H9 (cell line): Measurements from ENCODE around the gene EPAS1. TPM values are rescaled to one million over a fixed set of nuclear protein-coding genes. Genes with fewer than 3 reads are reported as not detected.

Source experiments
- DNase-seq: peaks from one replicate; pipeline ENCODE4 v3.0.0-alpha.2; 2017
- H2AFZ ChIP-seq: one replicate; pipeline ENCODE4 v1.6.1; 2013; ENCODE audit warnings: mild to moderate bottlenecking, low read length, control low read depth, moderate library complexity
- H2AK5ac ChIP-seq: 2 replicates; pipeline ENCODE4 v1.6.1; 2013; ENCODE audit warnings: low read length, control low read depth, mixed read lengths; ENCODE audit not compliant: insufficient read length
- H2BK120ac ChIP-seq: one replicate; pipeline ENCODE4 v1.6.1; 2013; ENCODE audit warnings: low read depth, mild to moderate bottlenecking, low read length, control low read depth, inconsistent platforms; ENCODE audit not compliant: poor library complexity, severe bottlenecking
- H2BK12ac ChIP-seq: 2 replicates; pipeline ENCODE4 v1.6.1; 2013; ENCODE audit warnings: low read length, control low read depth, mixed read lengths, low read depth; ENCODE audit not compliant: insufficient read length
- H2BK15ac ChIP-seq: 2 replicates; pipeline ENCODE4 v1.6.1; 2013; ENCODE audit warnings: low read depth, low read length, control low read depth
- H2BK20ac ChIP-seq: one replicate; pipeline ENCODE4 v1.6.1; 2013; ENCODE audit warnings: low read depth, mild to moderate bottlenecking, low read length, control low read depth, inconsistent platforms; ENCODE audit not compliant: poor library complexity, severe bottlenecking
- H2BK5ac ChIP-seq: 2 replicates; pipeline ENCODE4 v1.6.1; 2013; ENCODE audit warnings: low read length, control low read depth, mixed read lengths; ENCODE audit not compliant: insufficient read length
- H3K14ac ChIP-seq: 2 replicates; pipeline ENCODE4 v1.6.1; 2013; ENCODE audit warnings: low read length, control low read depth; ENCODE audit not compliant: insufficient read depth
- H3K18ac ChIP-seq: 2 replicates; pipeline ENCODE4 v1.6.1; 2013; ENCODE audit warnings: low read depth, mild to moderate bottlenecking, mixed read lengths, low read length, control low read depth; ENCODE audit not compliant: insufficient read length
- H3K23ac ChIP-seq: 2 replicates; pipeline ENCODE4 v1.6.1; 2013; ENCODE audit warnings: low read length, control low read depth, mixed read lengths, low read depth; ENCODE audit not compliant: insufficient read length
- H3K23me2 ChIP-seq: 2 replicates; pipeline ENCODE4 v1.6.1; 2013; ENCODE audit warnings: low read depth, mild to moderate bottlenecking, mixed read lengths, low read length, control low read depth; ENCODE audit not compliant: insufficient read length, poor library complexity, severe bottlenecking
- H3K27ac ChIP-seq: 2 replicates; pipeline ENCODE4 v1.5.1; 2013; ENCODE audit warnings: low read length, control low read depth, mixed read lengths, low read depth; ENCODE audit not compliant: insufficient read length
- H3K27me3 ChIP-seq: 2 replicates; pipeline ENCODE4 v1.6.1; 2013; ENCODE audit warnings: low read length, control low read depth, inconsistent platforms; ENCODE audit not compliant: insufficient read depth
- H3K4ac ChIP-seq: 2 replicates; pipeline ENCODE4 v1.6.1; 2013; ENCODE audit warnings: low read depth, mild to moderate bottlenecking, control low read depth, inconsistent platforms, low read length, moderate library complexity
- H3K4me1 ChIP-seq: 2 replicates; pipeline ENCODE4 v1.6.1; 2013; ENCODE audit warnings: low read length, control low read depth, inconsistent platforms; ENCODE audit not compliant: insufficient read depth
- H3K4me2 ChIP-seq: 2 replicates; pipeline ENCODE4 v1.6.1; 2013; ENCODE audit warnings: low read length, control low read depth, mixed read lengths; ENCODE audit not compliant: insufficient read length, insufficient read depth
- H3K56ac ChIP-seq: 2 replicates; pipeline ENCODE4 v1.6.1; 2013; ENCODE audit warnings: low read depth, mild to moderate bottlenecking, mixed read lengths, low read length, control low read depth; ENCODE audit not compliant: insufficient read length
- H3K79me1 ChIP-seq: 2 replicates; pipeline ENCODE4 v1.6.1; 2013; ENCODE audit warnings: low read depth, mild to moderate bottlenecking, moderate library complexity, low read length, control low read depth, inconsistent platforms; ENCODE audit not compliant: insufficient read depth, poor library complexity, severe bottlenecking
- H3K79me2 ChIP-seq: 2 replicates; pipeline ENCODE4 v1.6.1; 2013; ENCODE audit warnings: low read length, control low read depth, inconsistent platforms; ENCODE audit not compliant: insufficient read depth
- H3K9ac ChIP-seq: 2 replicates; pipeline ENCODE4 v1.6.1; 2013; ENCODE audit warnings: low read length, control low read depth, mixed read lengths; ENCODE audit not compliant: insufficient read length; ENCODE audit errors: extremely low read depth
- H3K9me3 ChIP-seq: one replicate; pipeline ENCODE4 v1.6.1; 2013; ENCODE audit warnings: low read depth, low read length, inconsistent platforms; ENCODE audit not compliant: control insufficient read depth
- H3T11ph ChIP-seq: one replicate; pipeline ENCODE4 v1.6.1; 2013; ENCODE audit warnings: mild to moderate bottlenecking, low read length, control low read depth, inconsistent platforms
- H4K20me1 ChIP-seq: one replicate; pipeline ENCODE4 v1.6.1; 2013; ENCODE audit not compliant: control insufficient read depth, insufficient read length, insufficient read depth
- H4K5ac ChIP-seq: 2 replicates; pipeline ENCODE4 v1.6.1; 2013; ENCODE audit warnings: low read depth, mild to moderate bottlenecking, mixed read lengths, low read length, control low read depth; ENCODE audit not compliant: insufficient read length
- H4K8ac ChIP-seq: replicated peaks from 2 replicates; pipeline ENCODE4 v1.6.1; 2013; ENCODE audit warnings: low read length, control low read depth, mixed read lengths, low read depth; ENCODE audit not compliant: insufficient read length
- H4K91ac ChIP-seq: 2 replicates; pipeline ENCODE4 v1.6.1; 2013; ENCODE audit warnings: low read depth, mild to moderate bottlenecking, moderate library complexity, mixed read lengths, low read length, control low read depth; ENCODE audit not compliant: insufficient read length
- H3K27ac Mint-ChIP-seq, 3 experiments: 2 replicates in 2 of 3; 3 replicates in 1 of 3; pipeline ENCODE4 v1.8.0; 2020 to 2021; ENCODE audit warnings: mixed read lengths in 3 of 3, mild to moderate bottlenecking in 1 of 3, moderate library complexity in 1 of 3
- H3K27me3 Mint-ChIP-seq: 2 replicates; pipeline ENCODE4 v1.8.0; 2021; ENCODE audit warnings: low read depth, mild to moderate bottlenecking, moderate library complexity, mixed read lengths
- H3K36me3 Mint-ChIP-seq, 3 experiments: 2 replicates in 2 of 3; 3 replicates in 1 of 3; pipeline ENCODE4 v1.8.0; 2020 to 2021; ENCODE audit warnings: low read depth in 3 of 3, mixed read lengths in 3 of 3; ENCODE audit not compliant: insufficient read depth in 1 of 3
- H3K4me1 Mint-ChIP-seq, 2 experiments: 2 replicates each; pipeline ENCODE4 v1.8.0; 2020; ENCODE audit warnings: mixed read lengths in 2 of 2
- H3K4me3 Mint-ChIP-seq, 2 experiments: 2 replicates in 1 of 2; 3 replicates in 1 of 2; pipeline ENCODE4 v1.8.0; 2020 to 2021; ENCODE audit warnings: mild to moderate bottlenecking in 2 of 2, mixed read lengths in 2 of 2, moderate library complexity in 1 of 2
- H3K9me3 Mint-ChIP-seq, 2 experiments: 2 replicates in 1 of 2; 3 replicates in 1 of 2; pipeline ENCODE4 v1.8.0; 2020; ENCODE audit warnings: mild to moderate bottlenecking in 2 of 2, mixed read lengths in 2 of 2, moderate library complexity in 1 of 2
- WGBS: extraction: QIAGEN DNeasy Blood & Tissue Kit; methylation state at CpG from one replicate; pipeline ENCODE4 v1.1.7; 2013; ENCODE audit warnings: missing lambda C conversion rate, low lambda C conversion rate, mixed read lengths; ENCODE audit not compliant: insufficient read length; ENCODE audit errors: extremely low coverage; 5-methylcytosine and 5-hydroxymethylcytosine counted together
- total RNA-seq: library from RNA; stranded (reverse); gene quantifications from 2 replicates; pipeline ENCODE4 v1.2.1, GENCODE V29; 2021
- TF ChIP-seq, protein P1 (sequence below): fragments of 200-600 bp; sonication (generic); conservative IDR thresholded peaks from 3 replicates; pipeline ENCODE4 v1.8.0; 2021; ENCODE audit warnings: antibody characterized with exemption, mild to moderate bottlenecking

The EPAS1 gene
- total RNA-seq, 1 experiment from 2014 or later: 1.1 TPM

DNA sequence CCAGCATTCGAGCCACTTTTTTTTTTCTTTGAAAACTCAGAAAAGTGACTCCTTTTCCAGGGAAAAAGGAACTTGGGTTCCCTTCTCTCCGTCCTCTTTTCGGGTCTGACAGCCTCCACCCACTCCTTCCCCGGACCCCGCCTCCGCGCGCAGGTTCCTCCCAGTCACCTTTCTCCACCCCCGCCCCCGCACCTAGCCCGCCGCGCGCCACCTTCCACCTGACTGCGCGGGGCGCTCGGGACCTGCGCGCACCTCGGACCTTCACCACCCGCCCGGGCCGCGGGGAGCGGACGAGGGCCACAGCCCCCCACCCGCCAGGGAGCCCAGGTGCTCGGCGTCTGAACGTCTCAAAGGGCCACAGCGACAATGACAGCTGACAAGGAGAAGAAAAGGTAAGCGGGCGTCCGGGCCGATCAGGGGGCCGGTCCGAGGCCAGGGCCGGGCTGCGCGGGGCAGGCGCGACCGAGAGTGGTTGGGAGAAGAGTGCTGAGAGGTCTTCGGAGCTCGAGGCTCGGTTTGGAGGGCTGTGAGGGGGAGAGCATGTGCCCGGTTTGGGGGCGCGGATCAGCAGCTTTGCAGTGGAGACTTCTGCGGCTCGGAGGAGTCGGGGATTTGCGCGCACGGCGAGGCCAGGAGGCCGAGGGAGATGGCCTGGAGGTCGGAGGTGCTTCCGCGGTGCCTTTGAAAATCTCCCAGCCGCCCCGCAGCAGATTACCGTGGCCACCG is 502 bp downstream of the EPAS1 start:
- Histone ChIP-seq H2BK5ac (no peak overlapping the region), H3K14ac (no peak overlapping the region), H3K4me1 (no peaks in the 10 kb centered on the region), H2AK5ac (no peak overlapping the region), H4K5ac (no peak overlapping the region), H3K79me2 (no peaks in the 10 kb centered on the region), H3K56ac (no peak overlapping the region), H2BK12ac (no peak overlapping the region), H3K9me3 (no peaks in the 10 kb centered on the region), H3K23ac (no peak overlapping the region), H2BK15ac (no peak overlapping the region), H2BK120ac (no peak overlapping the region), H3K9ac (no peak overlapping the region), H3K18ac (no peak overlapping the region), H3T11ph (no peak overlapping the region), H3K23me2 (peaks cover 20% of the 10 kb centered on the region), H3K27me3 (peaks cover 45% of the 10 kb centered on the region), H4K91ac (no peak overlapping the region), H2BK20ac (no peak overlapping the region), H3K79me1 (no peaks in the 10 kb centered on the region), H4K8ac (no peak overlapping the region), H2AFZ (no peak overlapping the region), H3K4me2 (peak overlapping the region; percentile 66), H3K27ac (no peak overlapping the region), H3K4ac (no peak overlapping the region), H4K20me1 (no peaks in the 10 kb centered on the region)
- Mint-ChIP-seq H3K27ac (no peak overlapping the region), H3K9me3 (peaks cover 0 to 4% of the 10 kb centered on the region in 2 experiments; a peak in 2 of 5 replicates), H3K36me3 (no peaks in the 10 kb centered on the region; a peak in 1 of 7 replicates), H3K27me3 (peaks cover 91% of the 10 kb centered on the region), H3K4me3 (peak overlapping the region; percentile 77 to 91), H3K4me1 (peaks cover 34 to 39% of the 10 kb centered on the region in 2 experiments)
- TF ChIP-seq, protein P1, sequence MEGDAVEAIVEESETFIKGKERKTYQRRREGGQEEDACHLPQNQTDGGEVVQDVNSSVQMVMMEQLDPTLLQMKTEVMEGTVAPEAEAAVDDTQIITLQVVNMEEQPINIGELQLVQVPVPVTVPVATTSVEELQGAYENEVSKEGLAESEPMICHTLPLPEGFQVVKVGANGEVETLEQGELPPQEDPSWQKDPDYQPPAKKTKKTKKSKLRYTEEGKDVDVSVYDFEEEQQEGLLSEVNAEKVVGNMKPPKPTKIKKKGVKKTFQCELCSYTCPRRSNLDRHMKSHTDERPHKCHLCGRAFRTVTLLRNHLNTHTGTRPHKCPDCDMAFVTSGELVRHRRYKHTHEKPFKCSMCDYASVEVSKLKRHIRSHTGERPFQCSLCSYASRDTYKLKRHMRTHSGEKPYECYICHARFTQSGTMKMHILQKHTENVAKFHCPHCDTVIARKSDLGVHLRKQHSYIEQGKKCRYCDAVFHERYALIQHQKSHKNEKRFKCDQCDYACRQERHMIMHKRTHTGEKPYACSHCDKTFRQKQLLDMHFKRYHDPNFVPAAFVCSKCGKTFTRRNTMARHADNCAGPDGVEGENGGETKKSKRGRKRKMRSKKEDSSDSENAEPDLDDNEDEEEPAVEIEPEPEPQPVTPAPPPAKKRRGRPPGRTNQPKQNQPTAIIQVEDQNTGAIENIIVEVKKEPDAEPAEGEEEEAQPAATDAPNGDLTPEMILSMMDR: no peak
- no CpG with 5 or more reads among the region's 65 CpGs for WGBS
- DNase-seq: peak; percentile 72
